GM21526 (cell line): Measurements from ENCODE around the gene PPP2R3B.

Experiments
- ATAC-seq: cut with Tn5 transposase; IDR thresholded peaks from one replicate; pipeline ENCODE4 v1.9.1; 2021; ENCODE audit warnings: moderate library complexity; ENCODE audit not compliant: unreplicated experiment, low FRiP score

PPP2R3B gene

GRCh38 chrX:372856-373640, 13.7 kb downstream of the PPP2R3B start:
- ATAC-seq = no peak

GRCh38 chrX:371907-372306, 14.8 kb downstream of the PPP2R3B start:
- no peak for ATAC-seq

GRCh38 chrX:370963-371745, 15.6 kb downstream of the PPP2R3B start:
- no peak for ATAC-seq

- ATAC-seq = no peak
Measured at GRCh38 chrX:370244-370962, 16.3 kb downstream of the PPP2R3B start.

GRCh38 chrX:369563-370101, 17.1 kb downstream of the PPP2R3B start:
- ATAC-seq = no peak

GRCh38 chrX:368811-369562, 17.7 kb downstream of the PPP2R3B start:
- ATAC-seq = no peak

GRCh38 chrX:367866-368265, 18.8 kb downstream of the PPP2R3B start:
- no peak for ATAC-seq

GRCh38 chrX:367349-367748, 19.4 kb downstream of the PPP2R3B start:
- ATAC-seq = no peak

GRCh38 chrX:363621-364375, 22.9 kb downstream of the PPP2R3B start:
- ATAC-seq = no peak

GRCh38 chrX:362937-363620, 23.6 kb downstream of the PPP2R3B start:
- ATAC-seq = no peak

GRCh38 chrX:362351-362750, 24.4 kb downstream of the PPP2R3B start:
- ATAC-seq = no peak

GRCh38 chrX:361231-362145, 25.2 kb downstream of the PPP2R3B start:
- no peak for ATAC-seq

GRCh38 chrX:360496-361150, 26.1 kb downstream of the PPP2R3B start:
- ATAC-seq = no peak

GRCh38 chrX:358651-359143, 28.0 kb downstream of the PPP2R3B start:
- no peak for ATAC-seq

GRCh38 chrX:357693-358471, 28.8 kb downstream of the PPP2R3B start:
- no peak for ATAC-seq

- no peak for ATAC-seq
Measured at GRCh38 chrX:357035-357692, 29.5 kb downstream of the PPP2R3B start.
